ENCODE measurements around the gene STKLD1.
A peak's percentile ranks its signal among the peaks of the same experiment; 100 is the strongest.

The STKLD1 gene

DNA sequence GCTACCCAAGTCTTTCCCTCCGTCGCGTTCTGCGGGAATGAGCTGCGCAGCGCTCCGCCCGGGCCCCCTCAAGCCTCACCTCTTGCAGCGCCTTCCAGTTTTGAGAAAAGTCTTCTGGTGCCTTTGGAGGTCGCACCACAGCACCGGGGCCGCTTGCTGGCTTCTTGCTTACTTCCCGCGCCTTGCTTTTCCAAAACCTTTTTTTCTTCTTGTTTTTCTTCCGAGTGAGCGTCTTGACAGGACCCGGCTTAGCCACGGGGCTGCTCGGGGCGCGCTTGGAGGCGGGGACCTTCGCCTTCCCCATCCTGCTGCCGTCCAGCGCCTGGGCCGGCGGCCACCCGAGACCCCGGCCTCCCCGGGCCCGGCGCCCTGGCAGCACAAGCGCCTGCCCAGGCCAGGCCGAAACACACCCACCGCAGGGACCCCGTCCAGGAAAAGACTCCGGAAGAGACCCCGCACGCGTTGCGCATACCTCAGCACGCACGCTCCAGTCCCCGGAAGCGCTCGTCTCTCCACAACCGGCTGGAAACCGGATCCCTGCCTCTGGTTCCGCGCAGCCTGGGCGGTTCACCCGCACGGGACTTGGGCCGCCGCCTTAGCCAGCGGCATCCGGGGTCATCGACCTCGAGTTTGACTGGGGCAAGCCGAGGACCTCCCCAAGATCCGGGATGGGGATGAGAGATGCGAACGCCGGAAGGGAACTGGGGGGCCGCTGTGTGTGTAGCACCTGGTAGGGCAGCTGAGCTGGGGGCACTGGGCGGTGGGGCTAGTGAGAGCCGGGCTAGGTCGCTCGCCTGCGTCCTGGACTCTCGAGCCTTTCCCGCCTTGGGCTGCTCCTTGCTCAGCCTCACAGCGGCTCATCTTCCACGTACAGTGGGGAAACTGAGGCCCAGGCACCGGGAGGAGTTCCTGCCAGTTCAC lies 41.6 kb downstream of the STKLD1 start, which contains the start of gene REXO4:
REXO4 (minus strand) TSS at position 470 of the 921 bp plus-strand sequence; CDS start at position 304, 166 bp downstream.
- Histone ChIP-seq H3K27ac (ENCODE audit: poor library complexity, severe bottlenecking) (peak within 1 kb of the TSS; percentile 39), H3K27me3 (ENCODE audit: insufficient read depth, poor library complexity, severe bottlenecking) (no peaks in the 10 kb centered on the region), H3K36me3 (ENCODE audit: low read depth) (peaks cover 36% of the 10 kb centered on the region), H3K4me1 (ENCODE audit: insufficient read depth, poor library complexity, severe bottlenecking) (no peaks in the 10 kb centered on the region), H3K4me3 (ENCODE audit: severe bottlenecking) (peak within 1 kb of the TSS; percentile 98), H3K9me3 (ENCODE audit: severe bottlenecking) (no peaks in the 10 kb centered on the region)
- DNase-seq (ENCODE audit: low spot score) = peak; percentile 91
- ATAC-seq (ENCODE audit: low read depth) = peak; percentile 93
- TF ChIP-seq, protein P1, sequence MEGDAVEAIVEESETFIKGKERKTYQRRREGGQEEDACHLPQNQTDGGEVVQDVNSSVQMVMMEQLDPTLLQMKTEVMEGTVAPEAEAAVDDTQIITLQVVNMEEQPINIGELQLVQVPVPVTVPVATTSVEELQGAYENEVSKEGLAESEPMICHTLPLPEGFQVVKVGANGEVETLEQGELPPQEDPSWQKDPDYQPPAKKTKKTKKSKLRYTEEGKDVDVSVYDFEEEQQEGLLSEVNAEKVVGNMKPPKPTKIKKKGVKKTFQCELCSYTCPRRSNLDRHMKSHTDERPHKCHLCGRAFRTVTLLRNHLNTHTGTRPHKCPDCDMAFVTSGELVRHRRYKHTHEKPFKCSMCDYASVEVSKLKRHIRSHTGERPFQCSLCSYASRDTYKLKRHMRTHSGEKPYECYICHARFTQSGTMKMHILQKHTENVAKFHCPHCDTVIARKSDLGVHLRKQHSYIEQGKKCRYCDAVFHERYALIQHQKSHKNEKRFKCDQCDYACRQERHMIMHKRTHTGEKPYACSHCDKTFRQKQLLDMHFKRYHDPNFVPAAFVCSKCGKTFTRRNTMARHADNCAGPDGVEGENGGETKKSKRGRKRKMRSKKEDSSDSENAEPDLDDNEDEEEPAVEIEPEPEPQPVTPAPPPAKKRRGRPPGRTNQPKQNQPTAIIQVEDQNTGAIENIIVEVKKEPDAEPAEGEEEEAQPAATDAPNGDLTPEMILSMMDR (IDR thresholded peaks at IDR 0.05; ENCODE audit: poor library complexity, severe bottlenecking) = no peak

DNA sequence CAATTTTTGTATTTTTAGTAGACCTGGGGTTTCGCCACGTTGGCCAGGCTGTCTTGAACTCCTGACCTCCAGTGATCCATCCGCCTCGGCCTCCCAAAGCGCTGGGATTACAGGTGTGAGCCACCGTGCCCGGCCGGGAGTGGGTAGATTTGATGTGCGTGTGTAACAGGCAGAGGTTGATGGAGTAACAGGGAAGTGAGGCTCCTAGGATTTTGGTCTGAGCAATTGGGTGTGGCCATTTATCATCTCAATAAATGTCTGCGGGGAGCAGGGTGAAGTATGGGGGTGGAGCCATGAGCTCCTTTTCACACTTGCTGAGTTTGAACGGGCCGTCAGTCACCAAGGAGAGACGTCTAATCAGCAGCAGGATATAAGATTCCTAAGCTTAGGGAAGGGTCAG lies 42.8 kb downstream of the STKLD1 start:
- ATAC-seq (ENCODE audit: low read depth) (no peak), DNase-seq (ENCODE audit: low spot score) (no peak)
- H3K36me3 ChIP-seq (ENCODE audit: low read depth) = peaks cover 26% of the 10 kb centered on the region
- TF ChIP-seq, protein P1 (IDR thresholded peaks at IDR 0.05; ENCODE audit: poor library complexity, severe bottlenecking) = no peak
- H3K9me3 ChIP-seq (ENCODE audit: severe bottlenecking) = no peaks in the 10 kb centered on the region
- H3K4me1 ChIP-seq (ENCODE audit: insufficient read depth, poor library complexity, severe bottlenecking) = no peaks in the 10 kb centered on the region
- peak overlapping the region; percentile 39 for H3K27ac ChIP-seq (ENCODE audit: poor library complexity, severe bottlenecking)
- H3K4me3 ChIP-seq (ENCODE audit: severe bottlenecking) = peak overlapping the region; percentile 98
- H3K27me3 ChIP-seq (ENCODE audit: insufficient read depth, poor library complexity, severe bottlenecking) = no peaks in the 10 kb centered on the region

DNA sequence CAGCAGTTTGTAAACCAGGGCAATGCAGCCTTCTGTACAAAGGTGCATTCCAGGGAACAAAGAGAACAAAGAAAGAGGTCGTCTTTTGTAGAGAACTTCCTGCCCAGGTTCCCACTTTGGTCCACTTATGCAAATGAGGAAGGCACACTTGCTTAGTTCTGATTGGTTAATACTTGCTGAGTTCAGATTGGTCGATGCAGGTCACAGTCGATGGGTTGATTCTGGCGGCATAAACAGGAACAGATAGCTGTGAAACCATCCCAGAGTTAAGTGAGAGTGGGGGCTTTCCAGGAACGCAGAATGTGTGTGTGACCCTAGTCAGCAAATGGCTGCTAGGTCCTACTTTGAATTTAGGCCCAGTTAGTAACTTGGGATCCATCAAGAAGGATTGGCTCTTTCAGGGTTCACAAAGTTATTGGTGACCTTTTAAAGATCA lies 44.2 kb downstream of the STKLD1 start:
- Histone ChIP-seq H3K27ac (ENCODE audit: poor library complexity, severe bottlenecking) (no peak overlapping the region), H3K9me3 (ENCODE audit: severe bottlenecking) (no peaks in the 10 kb centered on the region), H3K4me3 (ENCODE audit: severe bottlenecking) (no peak overlapping the region), H3K4me1 (ENCODE audit: insufficient read depth, poor library complexity, severe bottlenecking) (no peaks in the 10 kb centered on the region), H3K27me3 (ENCODE audit: insufficient read depth, poor library complexity, severe bottlenecking) (no peaks in the 10 kb centered on the region), H3K36me3 (ENCODE audit: low read depth) (peaks cover 12% of the 10 kb centered on the region)
- DNase-seq (ENCODE audit: low spot score) (no peak), ATAC-seq (ENCODE audit: low read depth) (no peak)
- TF ChIP-seq, protein P1 (IDR thresholded peaks at IDR 0.05; ENCODE audit: poor library complexity, severe bottlenecking) = no peak

DNA sequence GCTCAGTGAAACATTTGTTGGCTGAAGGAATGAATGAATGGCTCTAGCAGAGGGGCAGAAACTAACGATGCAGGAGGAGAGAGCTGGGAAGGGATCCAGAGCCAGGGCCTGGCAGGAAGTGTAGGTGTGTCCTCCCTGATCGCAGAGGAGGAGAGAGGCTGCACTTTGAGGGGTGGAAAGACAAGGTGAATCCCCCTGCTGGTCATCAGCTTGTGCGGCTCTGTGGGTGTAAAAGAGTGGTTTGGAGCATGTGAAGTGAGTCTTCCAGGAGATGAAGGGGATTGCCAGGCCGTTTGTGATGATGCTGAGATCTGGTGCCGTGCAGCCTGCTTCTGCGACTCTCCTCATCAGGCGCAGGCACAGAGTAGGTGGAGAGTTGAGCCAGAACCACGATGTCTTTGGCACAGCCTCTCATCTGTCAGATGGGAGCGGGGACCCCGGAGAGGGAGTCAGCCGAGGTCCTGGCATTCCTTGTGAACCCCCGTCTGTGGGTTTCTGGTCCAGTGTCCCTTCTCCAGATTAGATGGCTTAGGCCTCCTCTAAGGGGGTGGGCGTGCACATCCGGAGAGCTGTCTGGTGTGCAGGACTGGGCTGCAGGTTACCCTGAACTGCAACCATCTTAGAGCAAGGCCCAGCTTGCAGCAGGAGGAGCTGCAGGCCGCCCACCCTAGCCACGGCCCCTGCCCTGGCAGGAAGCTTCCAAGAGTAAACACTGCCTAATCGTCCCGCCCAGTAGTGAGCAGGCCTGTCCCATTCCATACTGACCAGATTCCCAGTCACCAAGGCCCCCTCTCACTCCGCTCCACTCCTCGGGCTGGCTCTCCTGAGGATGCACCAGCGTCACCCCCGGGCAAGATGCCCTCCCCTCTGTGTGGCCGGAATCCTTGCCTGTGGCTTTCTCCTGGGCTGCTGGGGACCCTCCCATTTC lies 45.7 kb downstream of the STKLD1 start, which contains the start of gene ADAMTS13:
ADAMTS13 (plus strand) TSS at position 753 of the 928 bp plus-strand sequence; CDS start at position 830, 77 bp downstream.
- no peak for DNase-seq (ENCODE audit: low spot score)

More for the DNA sequence above, 45.7 kb downstream of the STKLD1 start, which contains the start of gene ADAMTS13:
- ATAC-seq (ENCODE audit: low read depth) = no peak
- Histone ChIP-seq H3K9me3 (ENCODE audit: severe bottlenecking) (no peaks in the 10 kb centered on the region), H3K27ac (ENCODE audit: poor library complexity, severe bottlenecking) (no peak within 1 kb of the TSS), H3K4me1 (ENCODE audit: insufficient read depth, poor library complexity, severe bottlenecking) (no peaks in the 10 kb centered on the region), H3K36me3 (ENCODE audit: low read depth) (no peaks in the 10 kb centered on the region), H3K27me3 (ENCODE audit: insufficient read depth, poor library complexity, severe bottlenecking) (no peaks in the 10 kb centered on the region), H3K4me3 (ENCODE audit: severe bottlenecking) (no peak within 1 kb of the TSS)
- TF ChIP-seq, protein P1 (IDR thresholded peaks at IDR 0.05; ENCODE audit: poor library complexity, severe bottlenecking) = peak; percentile 11

All from RWPE2 (cell line).